SU-DHL-6 (cell line): ENCODE measurements around the gene KDM6A.
"Not testable (repeated sequence)": the region's sequence is repeated elsewhere in the genome, so short reads cannot be mapped to it uniquely, and the experiment has no call there.

Experiments
- H2AFZ ChIP-seq: fragments of 200-600 bp; sonication (generic); 2 replicates; pipeline ENCODE4 v1.6.1; 2014; ENCODE audit warnings: low read depth, mild to moderate bottlenecking, moderate library complexity, mixed read lengths, antibody characterized with exemption, low read length; ENCODE audit not compliant: severe bottlenecking
- H3F3A ChIP-seq: fragments of 200-600 bp; shearing (Covaris generic); 2 replicates; pipeline ENCODE4 v1.6.0; 2016; ENCODE audit warnings: antibody characterized with exemption, mild to moderate bottlenecking; ENCODE audit not compliant: insufficient read depth
- H3K27ac ChIP-seq: fragments of 200-600 bp; sonication (generic); 2 replicates; pipeline ENCODE4 v1.5.1; 2016; ENCODE audit warnings: low read depth, mild to moderate bottlenecking, low read length, moderate library complexity, mixed read lengths
- H3K27me3 ChIP-seq: fragments of 200-600 bp; sonication (generic), shearing (Covaris generic); 2 replicates; pipeline ENCODE4 v1.6.0; 2014; ENCODE audit warnings: mild to moderate bottlenecking, low read length
- H3K36me3 ChIP-seq: fragments of 200-600 bp; sonication (generic); 2 replicates; pipeline ENCODE4 v1.6.1; 2014; ENCODE audit warnings: mild to moderate bottlenecking, low read length, mixed read lengths
- H3K4me2 ChIP-seq: fragments of 300-600, 200-600 bp; shearing (Covaris generic), sonication (generic); 2 replicates; pipeline ENCODE4 v1.6.0; 2014; ENCODE audit warnings: low read length, low read depth, mild to moderate bottlenecking; ENCODE audit not compliant: poor library complexity, severe bottlenecking
- H3K4me3 ChIP-seq: fragments of 200-600 bp; sonication (generic); 2 replicates; pipeline ENCODE4 v1.5.1; 2014; ENCODE audit warnings: antibody characterized with exemption, low read length, mild to moderate bottlenecking, mixed read lengths; ENCODE audit not compliant: insufficient read depth, poor library complexity, severe bottlenecking
- H3K79me2 ChIP-seq: fragments of 200-600 bp; sonication (generic); 2 replicates; pipeline ENCODE4 v1.6.1; 2014; ENCODE audit warnings: mild to moderate bottlenecking, low read length, moderate library complexity; ENCODE audit not compliant: insufficient read depth
- H3K9ac ChIP-seq: fragments of 200-600 bp; sonication (generic); 2 replicates; pipeline ENCODE4 v1.7.0; 2014; ENCODE audit warnings: mild to moderate bottlenecking, low read length
- H3K9me2 ChIP-seq: fragments of 200-600 bp; sonication (generic); replicated peaks from 2 replicates; pipeline ENCODE4 v1.6.1; 2014; ENCODE audit warnings: low read length; ENCODE audit not compliant: insufficient read depth
- H3K9me3 ChIP-seq: fragments of 200-600 bp; sonication (generic); 2 replicates; pipeline ENCODE4 v1.6.1; 2014; ENCODE audit warnings: low read length, mixed read lengths; ENCODE audit not compliant: insufficient read depth
- H4K20me1 ChIP-seq: fragments of 200-600 bp; sonication (generic); 2 replicates; pipeline ENCODE4 v1.6.1; 2014; ENCODE audit warnings: low read depth, mild to moderate bottlenecking, antibody characterized with exemption, low read length, moderate library complexity, mixed read lengths
- EZH2phosphoT487 ChIP-seq: fragments of 200-600 bp; sonication (generic), shearing (Covaris generic); conservative IDR thresholded peaks from 2 replicates; pipeline ENCODE4 v1.6.1; 2018; ENCODE audit warnings: mild to moderate bottlenecking, antibody characterized with exemption, low read length, moderate library complexity, mixed read lengths
- TF ChIP-seq, protein P1 (sequence below): fragments of 200-600 bp; sonication (generic); IDR thresholded peaks from one replicate; pipeline ENCODE4 v1.5.1; 2017; ENCODE audit warnings: antibody characterized with exemption, mild to moderate bottlenecking, low read length, moderate library complexity; ENCODE audit not compliant: insufficient read depth, poor library complexity, severe bottlenecking

Gene KDM6A

DNA sequence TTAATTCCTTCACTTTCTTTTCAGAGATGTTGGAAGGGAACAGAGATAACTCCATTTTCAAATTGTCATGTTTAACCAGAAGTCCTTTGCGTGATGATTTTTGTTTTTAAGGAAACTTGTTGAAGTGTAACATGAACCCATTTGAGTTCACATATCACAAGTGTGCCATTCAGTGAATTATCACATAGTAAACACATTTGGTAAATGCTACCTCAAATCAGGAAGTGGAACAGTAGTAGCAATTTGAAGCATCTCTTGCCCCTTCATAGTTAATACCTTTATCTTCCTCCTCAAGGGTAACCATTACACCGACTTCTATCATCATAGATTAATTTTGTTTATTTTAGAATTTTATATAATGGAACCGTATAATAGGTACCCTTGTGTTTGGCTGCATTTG, 35.8 kb downstream of the KDM6A start:
- H3K9me3 ChIP-seq, result no peaks in the 10 kb centered on the region

DNA sequence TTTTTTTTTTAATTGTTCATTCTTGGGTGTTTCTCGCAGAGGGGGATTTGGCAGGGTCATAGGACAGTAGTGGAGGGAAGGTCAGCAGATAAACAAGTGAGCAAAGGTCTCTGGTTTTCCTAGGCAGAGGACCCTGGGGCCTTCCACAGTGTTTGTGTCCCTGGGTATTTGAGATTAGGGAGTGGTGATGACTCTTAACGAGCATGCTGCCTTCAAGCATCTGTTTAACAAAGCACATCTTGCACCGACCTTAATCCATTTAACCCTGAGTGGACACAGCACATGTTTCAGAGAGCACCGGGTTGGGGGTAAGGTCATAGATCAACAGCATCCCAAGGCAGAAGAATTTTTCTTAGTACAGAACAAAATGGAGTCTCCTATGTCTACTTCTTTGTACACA, 37.5 kb downstream of the KDM6A start:
- not testable (repeated sequence) for H3K36me3 ChIP-seq, H3K9ac ChIP-seq, H3K4me2 ChIP-seq, H2AFZ ChIP-seq, H4K20me1 ChIP-seq, H3K9me2 ChIP-seq, H3K27me3 ChIP-seq, H3F3A ChIP-seq, H3K9me3 ChIP-seq, H3K27ac ChIP-seq, H3K4me3 ChIP-seq
- H3K79me2 ChIP-seq, result peaks cover 84% of the 10 kb centered on the region

More for the DNA sequence above, 35.8 kb downstream of the KDM6A start:
- Histone ChIP-seq H3K27ac (no peak overlapping the region), H3K4me3 (no peak overlapping the region), H3F3A (peaks cover 9% of the 10 kb centered on the region; the same call in 1 of the 2 replicates), H3K9ac (no peak overlapping the region), H3K4me2 (no peak overlapping the region), H3K36me3 (no peaks in the 10 kb centered on the region), H4K20me1 (0 out of 2 replicates have a peak, but pooled peaks cover 4% of the 10 kb centered on the region), H2AFZ (no peak overlapping the region), H3K79me2 (peaks cover 84% of the 10 kb centered on the region), H3K9me2 (no peaks in the 10 kb centered on the region), H3K27me3 (no peaks in the 10 kb centered on the region)
- TF ChIP-seq, protein P1, sequence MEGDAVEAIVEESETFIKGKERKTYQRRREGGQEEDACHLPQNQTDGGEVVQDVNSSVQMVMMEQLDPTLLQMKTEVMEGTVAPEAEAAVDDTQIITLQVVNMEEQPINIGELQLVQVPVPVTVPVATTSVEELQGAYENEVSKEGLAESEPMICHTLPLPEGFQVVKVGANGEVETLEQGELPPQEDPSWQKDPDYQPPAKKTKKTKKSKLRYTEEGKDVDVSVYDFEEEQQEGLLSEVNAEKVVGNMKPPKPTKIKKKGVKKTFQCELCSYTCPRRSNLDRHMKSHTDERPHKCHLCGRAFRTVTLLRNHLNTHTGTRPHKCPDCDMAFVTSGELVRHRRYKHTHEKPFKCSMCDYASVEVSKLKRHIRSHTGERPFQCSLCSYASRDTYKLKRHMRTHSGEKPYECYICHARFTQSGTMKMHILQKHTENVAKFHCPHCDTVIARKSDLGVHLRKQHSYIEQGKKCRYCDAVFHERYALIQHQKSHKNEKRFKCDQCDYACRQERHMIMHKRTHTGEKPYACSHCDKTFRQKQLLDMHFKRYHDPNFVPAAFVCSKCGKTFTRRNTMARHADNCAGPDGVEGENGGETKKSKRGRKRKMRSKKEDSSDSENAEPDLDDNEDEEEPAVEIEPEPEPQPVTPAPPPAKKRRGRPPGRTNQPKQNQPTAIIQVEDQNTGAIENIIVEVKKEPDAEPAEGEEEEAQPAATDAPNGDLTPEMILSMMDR, result no peak
- no peak for TF ChIP-seq EZH2phosphoT487

DNA sequence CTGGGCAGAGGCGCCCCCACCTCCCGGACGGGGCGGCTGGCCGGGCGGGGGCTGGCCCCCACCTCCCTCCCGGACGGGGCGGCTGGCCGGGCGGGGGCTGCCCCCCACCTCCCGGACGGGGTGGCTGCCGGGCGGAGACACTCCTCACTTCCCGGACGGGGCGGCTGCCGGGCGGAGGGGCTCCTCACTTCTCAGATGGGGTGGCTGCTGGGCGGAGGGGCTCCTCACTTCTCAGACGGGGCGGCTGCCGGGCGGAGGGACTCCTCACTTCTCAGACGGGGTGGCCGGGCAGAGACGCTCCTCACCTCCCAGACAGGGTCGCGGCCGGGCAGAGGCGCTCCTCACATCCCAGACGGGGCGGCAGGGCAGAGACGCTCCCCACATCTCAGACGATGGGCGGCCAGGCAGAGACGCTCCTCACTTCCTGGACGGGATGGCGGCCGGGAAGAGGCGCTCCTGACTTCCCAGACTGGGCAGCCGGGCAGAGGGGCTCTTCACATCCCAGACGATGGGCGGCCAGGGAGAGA, 38.1 kb downstream of the KDM6A start:
- H3K4me2 ChIP-seq, H2AFZ ChIP-seq, H4K20me1 ChIP-seq, H3K9ac ChIP-seq, H3K4me3 ChIP-seq, H3K9me3 ChIP-seq, H3K27ac ChIP-seq, H3K27me3 ChIP-seq, H3K9me2 ChIP-seq, H3F3A ChIP-seq, H3K36me3 ChIP-seq: not testable (repeated sequence)
- H3K79me2 ChIP-seq, result peaks cover 84% of the 10 kb centered on the region

DNA sequence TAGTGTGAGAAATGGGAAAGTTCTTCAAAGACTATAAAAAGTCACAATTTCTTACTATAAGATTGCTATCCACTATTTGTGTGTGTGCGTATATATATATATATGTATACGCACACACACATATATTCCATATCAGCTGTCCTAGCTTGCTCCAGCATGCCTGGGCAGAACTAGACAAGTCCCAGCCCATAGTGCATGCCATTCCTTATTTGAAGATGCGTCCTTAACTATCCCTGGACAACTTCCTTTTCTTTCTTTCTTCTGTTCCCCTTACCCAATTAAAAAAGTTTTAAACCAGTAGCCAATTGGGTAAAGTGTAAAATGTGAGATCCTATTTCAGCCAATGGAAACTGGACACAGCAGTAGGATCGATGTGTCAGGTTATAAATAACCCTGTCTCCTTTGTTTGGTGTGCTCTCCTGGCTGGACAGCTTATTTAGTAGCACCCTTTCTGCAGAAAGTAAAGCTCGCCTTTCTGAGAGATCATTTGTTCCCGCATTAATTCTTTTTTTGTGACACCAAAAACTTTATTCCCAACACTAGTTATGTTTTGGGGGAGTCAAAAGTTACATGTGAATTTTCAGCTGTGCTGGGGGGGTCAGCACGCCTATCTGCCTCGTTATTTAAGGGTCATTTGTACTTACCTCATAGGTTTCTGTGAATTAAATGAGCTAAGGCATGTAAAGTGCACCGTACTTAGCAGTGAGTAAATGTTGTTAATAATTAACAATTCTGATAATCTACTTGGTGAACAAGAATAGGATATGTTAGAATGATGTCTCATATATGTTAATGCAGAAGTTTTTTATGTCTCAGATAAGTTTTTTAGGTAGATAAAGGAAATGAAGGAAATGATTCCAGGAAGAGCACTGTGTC, 40.9 kb downstream of the KDM6A start:
- Histone ChIP-seq H3K79me2 (peaks cover 81% of the 10 kb centered on the region), H3K27me3 (no peaks in the 10 kb centered on the region), H3K4me3 (no peak overlapping the region), H2AFZ (no peak overlapping the region), H4K20me1 (no peaks in the 10 kb centered on the region), H3K9me2 (no peaks in the 10 kb centered on the region), H3K9ac (no peak overlapping the region), H3K9me3 (no peaks in the 10 kb centered on the region), H3K27ac (no peak overlapping the region), H3F3A (no peaks in the 10 kb centered on the region), H3K36me3 (no peaks in the 10 kb centered on the region), H3K4me2 (no peak overlapping the region)
- TF ChIP-seq EZH2phosphoT487, result no peak
- TF ChIP-seq, protein P1, result no peak
